ENCODE data around the gene MAST3.

MAST3 gene

GRCh38 chr19:18117364-18117691, 19.8 kb downstream of the MAST3 start:
- peaks cover 4% of the 10 kb centered on the region for H3K27me3 ChIP-seq (ENCODE audit: control insufficient read depth, insufficient read depth, low read length)
- no peaks in the 10 kb centered on the region for H3K36me3 ChIP-seq (ENCODE audit: control insufficient read depth, low read depth, low read length)
- H3K9me3 ChIP-seq (ENCODE audit: control insufficient read depth, low read depth, low read length): no peaks in the 10 kb centered on the region
- peak overlapping the region; percentile 56 for H3K9ac ChIP-seq (ENCODE audit: low read length)
- peak overlapping the region; percentile 30 for H3K27ac ChIP-seq (ENCODE audit: low read length)
- peaks cover 4% of the 10 kb centered on the region for H3K4me1 ChIP-seq (ENCODE audit: control insufficient read depth, low read depth, low read length)
- peak overlapping the region; percentile 41 for H3K4me3 ChIP-seq (ENCODE audit: low read length)

- Histone ChIP-seq H3K36me3 (ENCODE audit: control insufficient read depth, low read depth, low read length) (peaks cover 3% of the 10 kb centered on the region), H3K9ac (ENCODE audit: low read length) (peak overlapping the region; percentile 75), H3K4me3 (ENCODE audit: low read length) (peak overlapping the region; percentile 69), H3K9me3 (ENCODE audit: control insufficient read depth, low read depth, low read length) (no peaks in the 10 kb centered on the region), H3K27me3 (ENCODE audit: control insufficient read depth, insufficient read depth, low read length) (peaks cover 4% of the 10 kb centered on the region), H3K27ac (ENCODE audit: low read length) (peak overlapping the region; percentile 30), H3K4me1 (ENCODE audit: control insufficient read depth, low read depth, low read length) (peaks cover 4% of the 10 kb centered on the region)
Measured at GRCh38 chr19:18117692-18118378, 20.3 kb downstream of the MAST3 start.

GRCh38 chr19:18118420-18119012, 20.9 kb downstream of the MAST3 start:
- peaks cover 4% of the 10 kb centered on the region for H3K27me3 ChIP-seq (ENCODE audit: control insufficient read depth, insufficient read depth, low read length)
- no peaks in the 10 kb centered on the region for H3K9me3 ChIP-seq (ENCODE audit: control insufficient read depth, low read depth, low read length)
- peak overlapping the region; percentile 69 for H3K4me3 ChIP-seq (ENCODE audit: low read length)
- H3K4me1 ChIP-seq (ENCODE audit: control insufficient read depth, low read depth, low read length): peaks cover 4% of the 10 kb centered on the region
- peaks cover 3% of the 10 kb centered on the region for H3K36me3 ChIP-seq (ENCODE audit: control insufficient read depth, low read depth, low read length)
- H3K9ac ChIP-seq (ENCODE audit: low read length): peak overlapping the region; percentile 75
- no peak overlapping the region for H3K27ac ChIP-seq (ENCODE audit: low read length)

- H3K4me3 ChIP-seq (ENCODE audit: low read length): no peak overlapping the region
- H3K9me3 ChIP-seq (ENCODE audit: control insufficient read depth, low read depth, low read length): no peaks in the 10 kb centered on the region
- peaks cover 4% of the 10 kb centered on the region for H3K4me1 ChIP-seq (ENCODE audit: control insufficient read depth, low read depth, low read length)
- H3K9ac ChIP-seq (ENCODE audit: low read length): no peak overlapping the region
- H3K27ac ChIP-seq (ENCODE audit: low read length): no peak overlapping the region
- peaks cover 4% of the 10 kb centered on the region for H3K27me3 ChIP-seq (ENCODE audit: control insufficient read depth, insufficient read depth, low read length)
- H3K36me3 ChIP-seq (ENCODE audit: control insufficient read depth, low read depth, low read length): peaks cover 5% of the 10 kb centered on the region
Measured at GRCh38 chr19:18119013-18119716, 21.6 kb downstream of the MAST3 start.

- H3K9me3 ChIP-seq (ENCODE audit: control insufficient read depth, low read depth, low read length): no peaks in the 10 kb centered on the region
- no peak overlapping the region for H3K9ac ChIP-seq (ENCODE audit: low read length)
- no peak overlapping the region for H3K4me3 ChIP-seq (ENCODE audit: low read length)
- peaks cover 4% of the 10 kb centered on the region for H3K4me1 ChIP-seq (ENCODE audit: control insufficient read depth, low read depth, low read length)
- no peak overlapping the region for H3K27ac ChIP-seq (ENCODE audit: low read length)
- peaks cover 7% of the 10 kb centered on the region for H3K36me3 ChIP-seq (ENCODE audit: control insufficient read depth, low read depth, low read length)
- H3K27me3 ChIP-seq (ENCODE audit: control insufficient read depth, insufficient read depth, low read length): peaks cover 4% of the 10 kb centered on the region
Measured at GRCh38 chr19:18119717-18120105, 22.1 kb downstream of the MAST3 start.

GRCh38 chr19:18120127-18120526, 22.5 kb downstream of the MAST3 start:
- Histone ChIP-seq H3K27me3 (ENCODE audit: control insufficient read depth, insufficient read depth, low read length) (peaks cover 4% of the 10 kb centered on the region), H3K27ac (ENCODE audit: low read length) (no peak overlapping the region), H3K36me3 (ENCODE audit: control insufficient read depth, low read depth, low read length) (peaks cover 7% of the 10 kb centered on the region), H3K9ac (ENCODE audit: low read length) (no peak overlapping the region), H3K9me3 (ENCODE audit: control insufficient read depth, low read depth, low read length) (no peaks in the 10 kb centered on the region), H3K4me1 (ENCODE audit: control insufficient read depth, low read depth, low read length) (peaks cover 4% of the 10 kb centered on the region), H3K4me3 (ENCODE audit: low read length) (no peak overlapping the region)

GRCh38 chr19:18121166-18121565, 23.6 kb downstream of the MAST3 start:
- Histone ChIP-seq H3K9me3 (ENCODE audit: control insufficient read depth, low read depth, low read length) (no peaks in the 10 kb centered on the region), H3K9ac (ENCODE audit: low read length) (no peak overlapping the region), H3K36me3 (ENCODE audit: control insufficient read depth, low read depth, low read length) (peaks cover 7% of the 10 kb centered on the region), H3K4me1 (ENCODE audit: control insufficient read depth, low read depth, low read length) (peaks cover 4% of the 10 kb centered on the region), H3K4me3 (ENCODE audit: low read length) (no peak overlapping the region), H3K27ac (ENCODE audit: low read length) (no peak overlapping the region), H3K27me3 (ENCODE audit: control insufficient read depth, insufficient read depth, low read length) (peaks cover 4% of the 10 kb centered on the region)

- Histone ChIP-seq H3K36me3 (ENCODE audit: control insufficient read depth, low read depth, low read length) (peaks cover 7% of the 10 kb centered on the region), H3K9ac (ENCODE audit: low read length) (no peak overlapping the region), H3K27ac (ENCODE audit: low read length) (no peak overlapping the region), H3K9me3 (ENCODE audit: control insufficient read depth, low read depth, low read length) (no peaks in the 10 kb centered on the region), H3K4me1 (ENCODE audit: control insufficient read depth, low read depth, low read length) (peaks cover 1% of the 10 kb centered on the region), H3K27me3 (ENCODE audit: control insufficient read depth, insufficient read depth, low read length) (peaks cover 4% of the 10 kb centered on the region), H3K4me3 (ENCODE audit: low read length) (no peak overlapping the region)
Measured at GRCh38 chr19:18122424-18122823, 24.8 kb downstream of the MAST3 start.

- Histone ChIP-seq H3K9ac (ENCODE audit: low read length) (no peak overlapping the region), H3K4me1 (ENCODE audit: control insufficient read depth, low read depth, low read length) (no peaks in the 10 kb centered on the region), H3K36me3 (ENCODE audit: control insufficient read depth, low read depth, low read length) (peaks cover 8% of the 10 kb centered on the region), H3K27ac (ENCODE audit: low read length) (no peak overlapping the region), H3K27me3 (ENCODE audit: control insufficient read depth, insufficient read depth, low read length) (peaks cover 4% of the 10 kb centered on the region), H3K9me3 (ENCODE audit: control insufficient read depth, low read depth, low read length) (no peaks in the 10 kb centered on the region), H3K4me3 (ENCODE audit: low read length) (no peak overlapping the region)
Measured at GRCh38 chr19:18122860-18123795, 25.6 kb downstream of the MAST3 start.

- H3K9me3 ChIP-seq (ENCODE audit: control insufficient read depth, low read depth, low read length): no peaks in the 10 kb centered on the region
- peaks cover under 1% of the 10 kb centered on the region for H3K27me3 ChIP-seq (ENCODE audit: control insufficient read depth, insufficient read depth, low read length)
- no peak overlapping the region for H3K4me3 ChIP-seq (ENCODE audit: low read length)
- H3K36me3 ChIP-seq (ENCODE audit: control insufficient read depth, low read depth, low read length): peaks cover 15% of the 10 kb centered on the region
- H3K27ac ChIP-seq (ENCODE audit: low read length): no peak overlapping the region
- H3K4me1 ChIP-seq (ENCODE audit: control insufficient read depth, low read depth, low read length): no peaks in the 10 kb centered on the region
- no peak overlapping the region for H3K9ac ChIP-seq (ENCODE audit: low read length)
Measured at GRCh38 chr19:18123819-18124218, 26.2 kb downstream of the MAST3 start.

GRCh38 chr19:18126097-18126496, 28.5 kb downstream of the MAST3 start:
- no peak overlapping the region for H3K9ac ChIP-seq (ENCODE audit: low read length)
- no peaks in the 10 kb centered on the region for H3K4me1 ChIP-seq (ENCODE audit: control insufficient read depth, low read depth, low read length)
- H3K36me3 ChIP-seq (ENCODE audit: control insufficient read depth, low read depth, low read length): peaks cover 15% of the 10 kb centered on the region
- no peaks in the 10 kb centered on the region for H3K9me3 ChIP-seq (ENCODE audit: control insufficient read depth, low read depth, low read length)
- H3K27me3 ChIP-seq (ENCODE audit: control insufficient read depth, insufficient read depth, low read length): no peaks in the 10 kb centered on the region
- H3K27ac ChIP-seq (ENCODE audit: low read length): no peak overlapping the region
- no peak overlapping the region for H3K4me3 ChIP-seq (ENCODE audit: low read length)

Measured in iPS-18a (cell line).